SHP77 treated with DMSO at 0.1 percent for 48 hours (cell line): ENCODE data around the gene NPHP1.
"Not testable (repeated sequence)": the region's sequence is repeated elsewhere in the genome, so short reads cannot be mapped to it uniquely, and the experiment has no call there.

Source experiments
- DNase-seq: peaks from one replicate; lab custom pipeline; 2025; lab: John Stamatoyannopoulos, UW

Gene NPHP1

DNA sequence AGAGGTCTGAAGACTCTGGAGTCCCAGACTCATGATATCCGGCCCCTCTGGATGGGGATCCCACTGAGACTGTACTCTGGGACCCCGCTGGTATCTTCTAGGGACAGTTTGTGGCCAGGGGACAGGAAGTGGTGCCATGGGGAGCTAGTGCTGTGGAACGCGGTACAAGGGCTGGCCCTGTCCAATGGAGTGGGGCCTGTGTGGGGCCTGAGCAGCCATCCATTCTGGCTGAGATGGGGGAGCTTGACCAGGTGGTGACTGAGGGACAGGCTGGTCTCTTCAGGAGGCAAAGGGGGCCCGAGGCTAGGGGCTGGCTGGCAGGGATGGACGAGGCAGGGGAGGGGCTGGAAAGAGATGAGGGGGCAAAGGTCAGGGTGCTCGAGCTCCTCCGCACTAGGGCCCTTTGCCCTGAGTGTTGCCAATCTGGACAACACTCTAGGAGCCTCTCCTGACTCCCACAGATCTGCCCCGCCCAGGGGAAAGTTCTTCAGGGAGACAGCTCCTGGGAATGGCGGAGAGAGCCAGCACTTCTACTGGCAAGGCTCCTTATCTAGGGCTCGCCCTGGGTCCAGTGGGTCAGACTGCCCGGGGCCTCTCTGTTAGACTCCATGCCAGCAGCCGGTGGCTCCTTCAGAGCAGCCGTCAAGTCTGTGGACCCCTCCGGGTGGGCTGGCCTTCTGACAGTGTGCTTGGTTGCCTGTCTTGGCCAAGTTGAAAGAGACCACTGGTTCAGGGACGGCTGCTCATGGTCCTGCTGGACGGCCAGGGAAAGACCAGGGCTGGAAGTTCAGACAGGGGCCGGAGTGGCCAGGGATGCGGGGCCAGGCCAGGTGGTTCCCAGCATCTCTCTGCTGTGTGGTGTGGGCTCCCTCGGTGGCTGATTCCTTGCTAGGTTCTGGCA is 101.5 kb downstream of the NPHP1 start:
- DNase-seq = no peak

- DNase-seq = no peak
These were observed 102.7 kb downstream of the NPHP1 start for GRCh38 chr2:110101901-110102803.

- DNase-seq = peak; percentile 87
These were observed 103.5 kb downstream of the NPHP1 start for GRCh38 chr2:110101280-110101844.

GRCh38 chr2:110100880-110101279 is 103.9 kb downstream of the NPHP1 start:
- not testable (repeated sequence) for DNase-seq

DNA sequence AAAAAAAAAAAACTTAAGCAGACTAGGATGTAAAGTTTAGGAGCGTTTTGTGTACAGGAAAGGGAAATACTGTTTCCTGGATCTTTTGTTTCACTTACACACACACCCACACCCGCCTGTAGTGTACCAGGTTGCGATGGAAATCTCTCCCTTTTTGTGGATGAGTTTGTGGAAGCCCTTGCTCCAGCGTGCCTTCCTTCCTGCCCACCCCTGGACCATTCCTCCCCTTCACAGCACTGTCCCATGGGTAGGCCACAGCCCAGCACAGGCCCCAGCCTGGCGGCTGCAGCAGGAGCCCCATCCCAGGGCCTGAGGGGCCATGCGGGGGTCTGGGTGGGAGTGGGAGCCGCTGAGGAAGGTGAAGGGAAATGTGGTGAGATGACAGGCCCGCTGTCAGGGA is 104.3 kb downstream of the NPHP1 start:
- DNase-seq = no peak

DNA sequence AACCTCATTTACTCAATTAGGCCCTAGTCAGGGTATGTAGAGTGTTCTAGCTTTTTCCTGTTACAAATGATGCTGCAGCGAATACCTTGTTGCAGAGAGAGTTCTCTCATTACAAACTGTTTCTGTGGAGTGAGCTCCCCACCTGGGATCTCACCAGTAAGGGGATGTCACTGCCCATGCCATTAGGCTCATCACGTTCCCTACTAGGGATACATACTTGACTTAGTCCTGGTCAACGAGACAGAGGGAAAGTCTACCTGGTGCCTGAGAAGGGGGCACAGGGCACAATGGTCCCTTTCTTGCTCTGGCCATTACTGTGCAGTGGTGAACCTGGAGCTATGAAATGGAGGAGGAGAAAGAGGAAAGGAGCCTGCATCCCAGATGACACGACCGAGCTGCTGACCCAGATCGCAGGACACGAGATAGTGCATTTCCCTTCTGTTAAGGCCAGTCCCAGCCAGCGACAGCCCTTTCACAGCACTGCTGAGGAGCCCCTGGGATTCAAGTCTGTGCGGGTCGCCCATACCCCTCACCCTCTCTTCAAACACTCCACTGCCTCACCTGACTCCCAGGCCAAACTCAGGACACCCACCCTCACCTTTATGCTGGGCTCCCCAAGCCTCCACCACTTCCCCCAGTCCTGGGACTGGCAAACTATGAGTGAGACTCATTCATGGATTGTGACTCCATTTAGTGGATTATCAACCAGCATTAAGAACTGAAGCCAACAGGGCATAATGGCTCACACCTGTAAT is 105.2 kb downstream of the NPHP1 start:
- no peak for DNase-seq

DNA sequence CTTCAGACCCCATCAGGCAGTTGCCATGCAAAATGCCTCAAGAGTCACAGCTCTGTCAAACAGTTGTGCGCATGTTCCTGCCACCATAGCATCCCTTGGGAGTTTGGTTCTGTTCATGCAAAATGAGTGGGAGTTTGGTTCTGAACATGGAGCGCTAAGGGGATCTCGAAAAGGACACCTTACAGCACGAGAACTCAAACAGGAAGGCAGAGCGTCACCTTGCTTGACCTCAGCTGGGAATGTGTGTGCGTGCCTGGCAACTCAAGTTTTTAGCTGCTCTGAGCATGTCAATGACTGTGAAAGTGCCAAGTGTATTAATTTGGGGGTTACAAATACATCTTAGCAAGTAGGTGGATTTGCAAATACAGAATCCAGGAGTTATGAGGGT is 105.8 kb downstream of the NPHP1 start:
- no peak for DNase-seq

DNA sequence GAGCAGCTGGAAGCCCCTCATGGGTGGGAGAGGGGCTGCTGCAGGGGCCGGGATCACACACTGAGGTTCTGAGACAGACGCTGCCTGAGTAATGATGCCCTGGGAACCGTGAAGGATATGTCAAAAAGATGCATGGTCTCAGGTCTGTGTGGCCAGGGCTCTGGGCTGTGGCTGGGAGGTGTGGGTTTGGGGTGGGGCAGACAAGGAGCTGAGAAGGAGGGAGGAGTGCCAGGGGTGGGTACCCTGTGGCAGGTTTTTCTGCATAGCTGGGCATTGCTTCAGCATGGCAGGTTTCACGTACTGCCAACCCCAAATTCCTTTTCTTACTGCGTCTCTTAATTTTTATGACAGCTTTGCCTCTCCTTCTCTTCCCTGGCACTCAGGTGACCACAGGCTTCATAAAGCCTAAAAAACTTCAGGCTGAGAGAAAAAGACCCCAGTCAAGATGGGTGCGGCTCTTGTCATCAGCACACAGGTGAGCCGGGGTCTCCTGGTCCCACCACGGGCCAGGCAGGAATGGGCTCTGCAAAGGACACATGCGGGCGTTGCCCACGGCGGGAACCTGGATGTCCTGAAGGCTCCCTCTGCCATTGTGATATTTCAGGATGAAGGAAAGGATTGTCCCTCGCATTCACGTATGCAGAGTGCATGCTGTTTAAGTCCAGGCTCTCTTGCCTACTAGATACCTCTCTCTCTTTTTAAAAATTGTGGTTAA is 107.2 kb downstream of the NPHP1 start:
- no peak for DNase-seq

- DNase-seq = no peak
These were observed 108.7 kb downstream of the NPHP1 start for GRCh38 chr2:110095994-110096633.

DNA sequence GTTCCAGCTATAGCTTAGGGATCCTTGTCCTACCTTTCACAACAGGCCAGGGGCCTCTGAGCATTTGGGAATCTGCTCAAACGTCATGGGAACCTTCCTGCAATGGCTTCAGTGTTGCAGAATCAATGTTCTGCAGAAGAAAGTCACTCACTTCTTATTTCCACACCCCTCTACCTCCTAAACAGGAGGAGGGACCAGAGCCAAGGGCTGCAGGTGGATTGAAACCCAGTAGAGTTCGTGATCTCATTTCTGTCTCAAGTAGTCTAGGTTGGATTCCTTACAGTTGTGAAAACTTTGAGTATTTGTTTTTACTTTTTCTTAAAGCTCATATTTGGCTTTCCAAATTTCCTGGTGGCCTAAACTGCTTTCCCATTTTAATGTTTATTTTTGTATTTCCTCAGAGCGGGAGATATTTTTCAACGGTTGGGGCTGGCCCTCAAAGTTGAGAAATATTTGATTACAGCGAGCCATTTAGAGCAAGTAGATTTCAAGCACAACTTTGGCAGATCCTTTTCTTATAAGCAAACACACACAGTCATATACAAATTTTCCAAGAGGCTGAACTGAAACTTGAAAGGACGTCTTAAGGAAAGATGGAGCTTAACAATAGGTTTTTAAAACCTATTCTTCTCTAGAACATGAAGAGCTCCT is 109.8 kb downstream of the NPHP1 start:
- not testable (repeated sequence) for DNase-seq

DNA sequence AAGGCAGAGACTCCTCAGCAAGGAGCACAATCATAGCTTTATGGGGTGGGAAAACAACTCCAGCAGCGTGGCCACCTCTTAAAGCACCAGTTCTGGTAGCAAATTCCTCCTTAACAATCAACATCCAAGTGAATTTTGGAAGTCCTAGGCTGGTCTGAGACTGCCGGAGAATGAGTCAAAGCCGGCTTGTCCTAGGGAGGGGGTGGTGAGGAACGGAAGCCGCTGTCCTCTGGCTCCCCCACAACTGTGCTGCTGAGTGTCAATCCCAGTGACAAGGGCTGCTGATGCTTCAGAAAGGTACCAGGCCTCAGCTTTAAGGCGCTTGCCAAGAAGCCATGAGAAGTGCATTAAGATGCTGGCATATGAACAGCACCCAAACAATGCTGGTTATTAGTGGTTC is 110.9 kb downstream of the NPHP1 start:
- DNase-seq = not testable (repeated sequence)

DNA sequence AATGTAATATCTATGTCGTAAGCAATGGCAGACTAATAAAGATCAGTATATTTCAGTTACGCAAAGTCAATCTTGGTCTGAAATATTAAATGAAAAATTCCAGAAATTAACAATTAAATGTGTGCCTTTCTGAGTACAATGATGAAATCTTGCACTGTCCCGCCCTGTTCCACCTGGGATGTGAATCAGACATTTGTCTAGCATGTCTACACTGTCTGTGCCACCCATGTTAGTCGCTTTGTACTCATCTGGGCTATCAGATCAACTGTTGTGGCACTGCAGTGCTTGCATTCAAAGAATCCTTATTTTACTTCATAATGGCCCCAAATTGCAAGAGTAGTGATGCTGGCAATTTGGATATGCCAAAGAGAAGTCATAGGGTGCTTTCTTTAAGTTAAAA is 114.6 kb downstream of the NPHP1 start:
- DNase-seq = not testable (repeated sequence)

GRCh38 chr2:110083757-110084156 is 121.1 kb downstream of the NPHP1 start:
- not testable (repeated sequence) for DNase-seq

GRCh38 chr2:110083162-110083561 is 121.7 kb downstream of the NPHP1 start:
- not testable (repeated sequence) for DNase-seq

DNA sequence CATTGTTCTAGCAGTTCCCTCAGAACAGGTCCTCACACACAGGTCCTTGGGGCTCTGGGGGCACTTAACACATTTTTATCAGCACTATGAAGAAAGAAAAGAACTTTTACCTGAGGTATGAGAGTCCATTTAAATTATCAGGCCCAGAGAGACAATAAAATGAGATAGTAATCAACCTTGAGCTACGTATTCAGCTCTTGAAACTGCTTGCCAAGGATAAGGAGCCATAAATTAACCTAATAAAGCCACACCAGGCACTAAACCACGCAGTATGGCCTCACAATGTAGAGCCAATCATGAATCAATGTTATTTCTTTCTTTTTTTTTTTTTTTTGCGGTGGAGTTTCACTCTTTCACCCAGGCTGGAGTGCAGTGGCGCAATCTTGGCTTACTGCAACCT is 126.7 kb downstream of the NPHP1 start:
- not testable (repeated sequence) for DNase-seq

GRCh38 chr2:110075896-110076295 is 128.9 kb downstream of the NPHP1 start:
- DNase-seq = not testable (repeated sequence)
